DND-41 (cell line): ENCODE data around the gene UNC13C.

Experiments
- CTCF ChIP-seq: IDR thresholded peaks from 2 replicates; pipeline ENCODE4 v1.5.1; 2012; ENCODE audit warnings: borderline replicate concordance, low read length, moderate library complexity, mild to moderate bottlenecking; ENCODE audit not compliant: poor library complexity, severe bottlenecking; ENCODE audit errors: extremely low read depth
- EZH2 ChIP-seq: IDR thresholded peaks from 3 replicates; pipeline ENCODE4 v1.6.1; 2012; ENCODE audit warnings: borderline replicate concordance, low read depth, mild to moderate bottlenecking, moderate library complexity, low read length, inconsistent platforms; ENCODE audit not compliant: severe bottlenecking

GRCh38 chr15:54307926-54308325 lies 329.7 kb downstream of the UNC13C start:
- TF ChIP-seq CTCF (no peak), EZH2 (no peak)
